ENCODE data around the gene GPRIN1. TPM values are rescaled to one million over a fixed set of nuclear protein-coding genes. Genes with fewer than 3 reads are reported as not detected.

Gene GPRIN1
- total and polyA plus RNA-seq, 2 donors (not counting 1 experiment from before 2014, with no cell fraction given): 0.72 to 2.1 TPM

GRCh38 chr5:176612008-176612407 lies 2.1 kb upstream of the GPRIN1 start:
- ChIA-PET CTCF (interaction anchor here (1.2 kb wide), 1 partner anchor 35 kb away, joined by 3 read pairs; the partner anchor contains the start of gene TSPAN17), POLR2A (interaction anchor here (1.1 kb wide), 1 partner anchor 76 kb away, joined by 3 read pairs; no protein-coding TSS in a partner anchor)
- Mint-ChIP-seq H3K4me3 (peak overlapping the region; percentile 7), H3K9me3 (ENCODE audit: insufficient read depth) (no peaks in the 10 kb centered on the region), H3K27me3 (peaks cover 43% of the 10 kb centered on the region), H3K27ac (no peak overlapping the region), H3K4me1 (peaks cover 12% of the 10 kb centered on the region)
- no peaks in the 10 kb centered on the region for H3K36me3 ChIP-seq (replicated peaks in 1 of 2; ENCODE audit: control extremely low read depth in 1 of 2, control insufficient read depth in 1 of 2, extremely low read depth in 1 of 2, insufficient read depth in 2 of 2, low read length in 1 of 2)
- H3K9me3 ChIP-seq (ENCODE audit: control extremely low read depth in 1 of 3, control insufficient read depth in 2 of 3, insufficient read depth in 1 of 3, low read length in 2 of 3): no peaks in the 10 kb centered on the region
- no peaks in the 10 kb centered on the region for H4K20me1 ChIP-seq (ENCODE audit: control insufficient read depth, insufficient read depth, low read length, poor library complexity, severe bottlenecking)
- H3K9ac ChIP-seq (ENCODE audit: low read length): no peak overlapping the region
- WGBS (ENCODE audit: insufficient coverage): 91% methylated on average over 6 of the region's 6 CpGs
- peaks cover 4 to 9% of the 10 kb centered on the region in 2 donors for H3K4me1 ChIP-seq (ENCODE audit: control insufficient read depth in 2 of 2, insufficient read depth in 2 of 2, low read length in 2 of 2)
- DNase-seq (no peak), ATAC-seq (ENCODE audit: low read depth) (no peak)
- no peaks in the 10 kb centered on the region for H3K79me2 ChIP-seq (ENCODE audit: control insufficient read depth, insufficient read depth, low read length)
- H3K4me3 ChIP-seq (ENCODE audit: control extremely low read depth in 1 of 5, extremely low read depth in 1 of 5, insufficient read depth in 1 of 5, low read depth in 2 of 5, low read length in 4 of 5): no peak overlapping the region
- H3K27me3 ChIP-seq (replicated peaks in 1 of 4; ENCODE audit: control extremely low read depth in 1 of 4, control insufficient read depth in 3 of 4, insufficient read depth in 4 of 4, low read length in 3 of 4): peaks cover 0 to 31% (median 12%) of the 10 kb centered on the region in 4 experiments
- no peak overlapping the region for H3K4me2 ChIP-seq (replicated peaks; ENCODE audit: low read depth, low read length, poor library complexity, severe bottlenecking)
- no peak for TF ChIP-seq CTCF (IDR thresholded peaks at IDR 0.05)
- intact Hi-C loops (cut with micrococcal nuclease): no loop called here
- no peak overlapping the region for H2AFZ ChIP-seq (ENCODE audit: insufficient read depth, low read depth, low read length, poor library complexity, severe bottlenecking)
- no peak overlapping the region for H3K27ac ChIP-seq (ENCODE audit: low read length in 2 of 2)

GRCh38 chr5:176611435-176611834 lies 1.5 kb upstream of the GPRIN1 start:
- ChIA-PET CTCF (interaction anchor here (1.2 kb wide), 1 partner anchor 35 kb away, joined by 3 read pairs; the partner anchor contains the start of gene TSPAN17), POLR2A (no interaction called here)
- H3K27me3 Mint-ChIP-seq: peaks cover 38% of the 10 kb centered on the region

More at GRCh38 chr5:176611435-176611834, 1.5 kb upstream of the GPRIN1 start:
- Mint-ChIP-seq H3K27ac (no peak overlapping the region), H3K9me3 (ENCODE audit: insufficient read depth) (no peaks in the 10 kb centered on the region), H3K4me3 (peak overlapping the region; percentile 7), H3K4me1 (peaks cover 12% of the 10 kb centered on the region)
- Histone ChIP-seq H3K27me3 (replicated peaks in 1 of 4; ENCODE audit: control extremely low read depth in 1 of 4, control insufficient read depth in 3 of 4, insufficient read depth in 4 of 4, low read length in 3 of 4) (peaks cover 0 to 26% (median 10%) of the 10 kb centered on the region in 4 experiments), H3K9me3 (ENCODE audit: control extremely low read depth in 1 of 3, control insufficient read depth in 2 of 3, insufficient read depth in 1 of 3, low read length in 2 of 3) (no peaks in the 10 kb centered on the region), H3K36me3 (replicated peaks in 1 of 2; ENCODE audit: control extremely low read depth in 1 of 2, control insufficient read depth in 1 of 2, extremely low read depth in 1 of 2, insufficient read depth in 2 of 2, low read length in 1 of 2) (no peaks in the 10 kb centered on the region), H3K4me2 (replicated peaks; ENCODE audit: low read depth, low read length, poor library complexity, severe bottlenecking) (no peak overlapping the region), H3K27ac (ENCODE audit: low read length in 2 of 2) (no peak overlapping the region), H3K4me1 (ENCODE audit: control insufficient read depth in 2 of 2, insufficient read depth in 2 of 2, low read length in 2 of 2) (peaks cover 4 to 9% of the 10 kb centered on the region in 2 donors), H3K4me3 (ENCODE audit: control extremely low read depth in 1 of 5, extremely low read depth in 1 of 5, insufficient read depth in 1 of 5, low read depth in 2 of 5, low read length in 4 of 5) (no peak overlapping the region), H3K9ac (ENCODE audit: low read length) (no peak overlapping the region), H2AFZ (ENCODE audit: insufficient read depth, low read depth, low read length, poor library complexity, severe bottlenecking) (no peak overlapping the region), H4K20me1 (ENCODE audit: control insufficient read depth, insufficient read depth, low read length, poor library complexity, severe bottlenecking) (no peaks in the 10 kb centered on the region), H3K79me2 (ENCODE audit: control insufficient read depth, insufficient read depth, low read length) (no peaks in the 10 kb centered on the region)
- intact Hi-C loops (cut with micrococcal nuclease): loop anchor here (2.0 kb wide), 1 partner anchor 19 kb away; the partner anchor contains the start of genes EIF4E1B and SNCB
- ATAC-seq (ENCODE audit: low read depth): no peak
- WGBS (ENCODE audit: insufficient coverage): 15% methylated on average over 10 of the region's 10 CpGs
- DNase-seq: peak; percentile 59
- no peak for TF ChIP-seq EZH2 (IDR thresholded peaks at IDR 0.05; ENCODE audit: borderline replicate concordance, insufficient read depth, low read depth, low read length, poor library complexity, severe bottlenecking)
- no peak for TF ChIP-seq CTCF (IDR thresholded peaks at IDR 0.05)

All from B cell (primary cell).